Thyroid gland (tissue), 4 donors: ENCODE measurements around the gene AK9.

Experiments
- POLR2A ChIP-seq, 2 donors: fragments of 450-650 bp; IDR thresholded peaks; one replicate each; pipeline ENCODE4 v1.6.1; 2017; ENCODE audit warnings: antibody characterized with exemption in 2 of 2, mild to moderate bottlenecking in 2 of 2, moderate library complexity in 1 of 2
- TF ChIP-seq, protein P1 (sequence below), 6 experiments: fragments of 200-600 bp in 3 of 6; fragments of 450-650 bp in 3 of 6; sonication (generic) in 3 of 6; IDR thresholded peaks; one replicate each; pipeline ENCODE4 v1.5.1; 2016 to 2019; ENCODE audit warnings: antibody characterized with exemption in 6 of 6, mild to moderate bottlenecking in 2 of 6, inconsistent platforms in 1 of 6, moderate library complexity in 1 of 6

GRCh38 chr6:109623288-109623687, 67.7 kb downstream of the AK9 start:
- TF ChIP-seq, protein P1, sequence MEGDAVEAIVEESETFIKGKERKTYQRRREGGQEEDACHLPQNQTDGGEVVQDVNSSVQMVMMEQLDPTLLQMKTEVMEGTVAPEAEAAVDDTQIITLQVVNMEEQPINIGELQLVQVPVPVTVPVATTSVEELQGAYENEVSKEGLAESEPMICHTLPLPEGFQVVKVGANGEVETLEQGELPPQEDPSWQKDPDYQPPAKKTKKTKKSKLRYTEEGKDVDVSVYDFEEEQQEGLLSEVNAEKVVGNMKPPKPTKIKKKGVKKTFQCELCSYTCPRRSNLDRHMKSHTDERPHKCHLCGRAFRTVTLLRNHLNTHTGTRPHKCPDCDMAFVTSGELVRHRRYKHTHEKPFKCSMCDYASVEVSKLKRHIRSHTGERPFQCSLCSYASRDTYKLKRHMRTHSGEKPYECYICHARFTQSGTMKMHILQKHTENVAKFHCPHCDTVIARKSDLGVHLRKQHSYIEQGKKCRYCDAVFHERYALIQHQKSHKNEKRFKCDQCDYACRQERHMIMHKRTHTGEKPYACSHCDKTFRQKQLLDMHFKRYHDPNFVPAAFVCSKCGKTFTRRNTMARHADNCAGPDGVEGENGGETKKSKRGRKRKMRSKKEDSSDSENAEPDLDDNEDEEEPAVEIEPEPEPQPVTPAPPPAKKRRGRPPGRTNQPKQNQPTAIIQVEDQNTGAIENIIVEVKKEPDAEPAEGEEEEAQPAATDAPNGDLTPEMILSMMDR (IDR thresholded peaks at IDR 0.05) = no peak
- no peak for TF ChIP-seq POLR2A (IDR thresholded peaks at IDR 0.05)
